GM19238 (cell line): Measurements from ENCODE around the gene FGD6.
"Not testable (repeated sequence)": the region's sequence is repeated elsewhere in the genome, so short reads cannot be mapped to it uniquely, and the experiment has no call there.

Experiments
- DNase-seq: peaks from one replicate; pipeline ENCODE4 v3.0.0; 2011; ENCODE audit warnings: low spot score; ENCODE audit not compliant: insufficient read length

The FGD6 gene

DNA sequence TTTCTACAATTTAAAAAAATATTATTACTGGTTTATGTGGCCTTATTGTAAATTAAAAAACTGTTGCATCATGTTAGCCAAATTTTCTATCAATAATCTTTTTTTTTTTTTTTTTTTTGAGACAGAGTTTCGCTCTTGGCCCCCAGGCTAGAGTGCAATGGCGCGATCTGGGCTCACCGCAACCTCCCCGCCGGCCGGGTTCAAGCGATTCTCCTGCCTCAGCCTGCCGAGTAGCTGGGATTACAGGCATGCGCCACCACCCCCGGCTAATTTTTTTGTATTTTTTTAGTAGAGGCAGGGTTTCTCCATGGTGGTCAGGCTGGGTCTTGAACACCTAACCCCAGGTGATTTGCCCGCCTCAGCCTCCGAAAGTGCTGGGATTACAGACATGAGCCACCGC is 16.9 kb upstream of the FGD6 start:
- not testable (repeated sequence) for DNase-seq

DNA sequence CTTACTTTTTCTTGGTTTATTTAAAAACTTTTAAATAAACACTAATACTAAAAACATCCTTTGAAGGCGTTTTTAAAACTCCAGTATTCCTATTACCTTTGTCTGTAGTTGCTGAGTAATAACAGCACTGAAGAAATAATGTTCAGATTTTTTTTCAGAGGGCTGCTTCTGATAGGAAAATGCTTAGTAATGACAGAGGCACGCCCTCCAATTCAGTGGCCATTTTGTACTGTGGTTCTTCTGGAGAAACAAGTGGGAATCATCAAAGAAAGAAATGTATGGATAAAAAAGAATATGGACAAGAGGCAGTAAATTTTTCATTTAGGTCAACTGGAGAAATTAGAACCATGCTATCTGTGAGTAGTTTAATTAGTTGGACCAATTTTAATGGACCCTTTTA is 13.9 kb upstream of the FGD6 start:
- no peak for DNase-seq

DNA sequence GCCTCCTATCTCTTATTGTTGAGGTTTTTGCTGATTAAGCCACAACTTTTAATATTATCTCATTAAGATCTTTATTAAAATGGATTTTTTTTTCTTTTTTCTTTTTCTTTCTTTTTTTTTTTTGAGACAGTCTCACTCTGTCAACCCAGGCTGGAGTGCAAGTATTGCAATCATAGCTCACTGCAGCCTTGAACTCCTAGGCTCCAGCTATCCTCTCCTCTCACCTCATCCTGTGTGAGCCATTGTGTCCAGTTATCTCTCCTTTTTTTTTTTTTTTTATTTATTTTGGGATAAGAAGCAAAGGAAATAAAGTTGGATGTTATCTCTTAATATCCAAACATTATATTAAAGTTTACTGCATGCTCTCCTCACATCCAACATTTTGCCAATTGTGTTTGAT is 13.0 kb upstream of the FGD6 start:
- DNase-seq, result no peak

DNA sequence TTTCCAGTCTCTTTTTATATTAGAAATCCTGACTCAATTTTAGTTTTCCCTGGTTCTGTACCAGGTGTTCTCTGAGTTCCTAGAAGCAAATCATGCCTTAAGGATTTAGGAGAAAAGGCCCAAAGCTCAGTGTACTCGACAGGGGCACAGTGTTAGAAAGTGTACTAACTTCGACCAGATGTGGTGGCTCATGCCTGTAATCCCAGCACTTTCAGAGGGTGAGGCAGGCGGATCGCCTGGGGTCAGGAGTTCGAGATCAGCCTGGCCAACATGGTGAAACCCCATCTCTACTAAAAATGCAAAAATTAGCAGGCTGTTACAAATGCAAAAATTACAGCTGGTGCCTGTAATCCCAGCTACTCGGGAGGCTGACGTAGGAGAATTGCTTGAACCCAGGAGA is 12.4 kb upstream of the FGD6 start:
- DNase-seq, result no peak

DNA sequence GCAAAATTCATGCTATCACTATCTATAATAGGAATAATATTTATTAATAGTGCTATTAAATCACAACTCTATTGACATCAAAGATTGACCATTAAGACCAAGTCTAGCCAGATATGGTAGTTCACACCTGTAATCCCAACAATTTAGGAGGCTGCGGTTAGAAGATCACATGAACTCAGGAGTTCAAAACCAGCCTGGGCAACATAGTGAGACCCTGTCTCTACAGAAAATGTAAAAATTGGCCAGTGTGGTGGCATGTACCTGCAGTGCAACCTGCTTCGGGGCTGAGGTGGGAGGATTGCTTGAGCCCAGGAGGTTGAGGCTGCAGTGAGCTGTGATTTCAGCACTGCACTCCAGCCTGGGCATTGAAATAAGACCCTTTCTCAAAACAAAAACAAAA is 11.3 kb upstream of the FGD6 start:
- DNase-seq, result no peak

DNA sequence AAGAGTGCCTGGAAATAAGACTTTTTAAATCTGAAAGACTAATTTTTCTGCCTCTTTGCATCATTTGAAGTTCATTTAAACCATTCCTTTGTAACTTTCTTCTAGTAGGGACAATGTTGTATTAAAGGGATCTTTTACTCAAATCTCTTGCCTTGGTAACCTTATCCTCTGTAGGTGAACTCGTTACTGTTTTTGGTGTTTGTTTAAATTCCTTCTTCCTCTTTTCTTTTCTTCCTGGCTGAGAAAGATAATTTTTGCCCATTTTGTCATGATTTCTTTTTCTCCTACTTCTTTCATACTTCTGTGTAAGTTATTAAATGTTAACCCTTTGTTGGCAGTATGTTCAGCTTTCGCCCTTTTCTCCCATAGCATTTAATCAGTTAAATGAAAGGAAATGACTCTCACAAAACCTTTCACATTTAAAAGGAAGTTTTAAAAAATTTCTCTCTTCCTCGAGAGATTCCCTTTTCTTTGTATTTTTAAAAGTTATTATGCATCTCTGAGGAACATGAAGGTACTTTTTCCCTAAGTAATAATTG is 10.6 kb upstream of the FGD6 start:
- no peak for DNase-seq

DNA sequence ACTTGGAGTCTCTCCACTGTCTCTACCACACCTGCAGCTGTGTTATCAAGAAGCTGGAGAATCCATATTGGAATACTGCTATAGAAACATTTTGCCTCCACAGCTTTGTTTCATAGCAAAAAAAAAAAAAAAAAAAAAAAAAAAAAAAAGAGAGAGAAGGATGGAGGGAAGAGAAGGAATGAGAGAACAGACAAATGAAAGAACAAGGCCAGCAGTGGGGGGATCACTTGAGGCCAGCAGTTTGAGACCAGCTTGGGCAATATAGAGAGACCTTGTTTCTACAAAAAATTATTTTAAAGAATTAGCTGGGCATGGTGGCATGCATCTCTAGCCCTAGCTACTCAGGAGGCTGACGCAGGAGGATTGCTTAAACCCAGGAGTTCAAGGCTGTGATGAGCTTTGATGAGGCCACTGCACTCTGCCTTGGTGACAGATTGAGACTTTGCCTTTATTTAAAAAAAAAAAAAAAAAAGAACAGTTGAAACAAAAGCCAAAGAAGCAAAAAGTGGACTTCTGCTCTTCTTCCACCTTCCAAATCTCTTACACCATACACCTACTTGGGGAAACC is 8.5 kb upstream of the FGD6 start:
- no peak for DNase-seq

DNA sequence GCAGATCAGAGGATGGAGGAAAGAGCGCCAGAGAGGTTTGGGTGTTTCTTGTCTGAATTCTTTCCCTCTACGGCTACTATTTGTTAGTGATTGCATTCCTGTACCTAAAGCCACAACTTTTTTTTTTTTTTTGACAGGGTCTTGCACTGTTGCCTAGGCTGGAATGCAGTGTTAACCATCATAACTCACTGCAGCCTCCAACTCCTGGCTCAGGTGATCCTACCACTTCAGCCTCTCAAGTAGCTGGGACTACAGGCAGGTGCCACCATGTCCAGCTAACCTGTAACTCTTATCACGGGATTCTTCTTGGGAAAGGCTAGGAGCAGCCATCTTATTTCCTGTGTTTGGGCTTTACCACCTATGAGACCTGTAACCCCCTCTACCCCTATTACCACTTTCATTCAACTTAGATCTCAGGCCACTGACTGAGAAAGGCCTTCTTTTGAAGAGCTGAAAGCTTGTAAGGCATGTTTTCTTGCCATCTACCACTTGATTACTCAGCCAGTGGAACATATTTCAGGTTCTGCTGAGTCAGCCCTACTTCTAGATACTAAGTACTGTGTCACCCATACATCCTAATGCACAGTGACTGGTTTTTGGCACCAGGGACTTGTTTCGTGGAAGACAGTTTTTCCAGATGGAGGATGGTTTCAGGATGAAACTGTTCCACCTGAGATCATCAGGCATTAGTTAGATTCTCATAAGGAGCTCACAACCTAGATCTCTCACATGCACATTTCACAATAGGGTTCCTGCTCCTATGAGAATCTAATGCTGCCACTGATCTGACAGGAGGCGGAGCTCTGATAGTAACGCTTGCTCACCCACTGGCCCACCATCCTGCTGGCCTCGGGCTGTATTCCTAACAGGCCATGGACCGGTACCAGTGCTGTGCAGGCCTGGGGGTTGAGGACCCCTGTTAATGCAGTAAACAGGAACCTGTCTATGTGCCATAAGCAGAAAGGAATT is 7.2 kb upstream of the FGD6 start:
- DNase-seq, result no peak

DNA sequence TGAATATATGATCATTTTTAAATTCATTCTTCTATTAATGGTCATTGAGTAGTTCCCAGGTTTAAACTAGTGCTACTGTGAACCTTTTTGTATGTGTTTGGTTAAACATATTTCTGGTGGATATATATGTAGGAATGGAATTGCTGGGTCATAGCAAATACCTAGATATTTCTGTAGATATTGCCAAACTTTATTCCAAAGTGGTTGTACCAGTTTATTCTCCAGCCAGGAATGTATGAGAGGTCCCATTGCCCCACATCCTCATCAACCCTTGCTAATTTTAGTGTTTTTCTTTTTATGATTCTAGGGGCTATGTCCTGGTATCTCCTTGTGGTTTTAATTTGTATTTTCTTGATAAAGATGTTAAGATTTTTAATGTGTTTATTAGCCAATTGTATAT is 3.5 kb upstream of the FGD6 start:
- no peak for DNase-seq

DNA sequence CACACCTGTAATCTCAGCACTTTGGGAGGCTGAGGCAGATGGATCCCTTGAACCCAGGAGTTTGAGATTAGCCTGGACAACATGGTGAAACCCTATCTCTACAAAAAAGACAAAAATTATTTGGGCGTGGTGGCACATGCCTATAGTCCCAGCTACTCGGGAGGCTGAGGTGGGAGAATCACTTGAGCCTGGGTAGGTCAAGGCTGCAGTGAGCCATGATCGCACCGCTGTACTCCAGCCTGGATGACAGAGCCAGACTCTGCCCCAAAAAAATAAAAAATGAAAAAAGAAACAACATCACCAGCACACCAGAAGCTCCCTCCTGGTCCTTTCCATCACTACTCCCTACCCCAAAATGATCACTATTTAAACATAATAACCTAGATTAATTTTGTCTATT is 2.9 kb upstream of the FGD6 start:
- DNase-seq, result no peak

DNA sequence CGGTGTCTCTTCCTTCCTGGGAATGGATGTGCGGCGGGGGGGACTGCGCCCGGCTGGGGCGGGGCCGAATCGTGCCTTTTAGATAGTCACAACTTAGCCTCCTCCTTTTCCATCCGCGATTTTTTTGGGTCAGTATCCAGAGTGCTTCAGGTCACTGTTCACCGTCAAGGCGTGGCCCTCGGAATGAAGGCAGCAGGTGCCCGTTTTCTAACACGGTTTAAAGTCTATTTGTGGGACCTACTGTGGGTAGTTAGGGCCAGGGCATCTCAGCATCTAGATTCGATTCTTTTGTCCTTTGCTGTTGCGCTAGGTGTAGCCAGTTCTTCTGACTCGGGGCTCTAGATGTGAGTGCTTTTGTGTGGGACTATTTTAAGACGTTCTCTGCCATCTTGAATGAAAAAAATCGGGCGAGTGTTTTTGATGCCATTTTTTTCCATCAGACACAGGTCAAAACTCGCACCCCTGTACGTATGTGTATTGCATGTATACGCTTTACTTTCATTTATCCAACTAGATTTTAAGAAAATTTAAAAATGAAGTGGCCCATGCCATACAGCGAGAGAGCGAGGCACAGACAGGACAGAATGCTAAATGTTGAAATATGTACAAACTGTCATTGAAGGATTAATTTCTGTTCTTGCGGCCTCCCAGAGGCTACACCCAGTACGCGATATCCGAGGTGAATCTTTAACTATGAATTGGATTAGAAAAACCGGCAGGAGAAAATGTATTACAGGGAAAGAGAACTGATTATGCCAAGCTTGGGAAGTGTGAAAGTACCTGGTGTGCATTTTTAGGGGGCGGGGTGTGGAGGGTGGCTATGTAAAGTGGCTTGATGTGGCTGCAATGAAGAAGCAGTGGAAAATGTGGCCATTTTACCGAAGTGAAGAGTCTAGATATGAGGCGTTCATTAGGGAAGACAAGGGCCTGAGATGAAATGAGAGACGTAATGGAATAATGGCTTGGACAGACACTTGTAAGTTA is 1.2 kb upstream of the FGD6 start:
- no peak for DNase-seq

DNA sequence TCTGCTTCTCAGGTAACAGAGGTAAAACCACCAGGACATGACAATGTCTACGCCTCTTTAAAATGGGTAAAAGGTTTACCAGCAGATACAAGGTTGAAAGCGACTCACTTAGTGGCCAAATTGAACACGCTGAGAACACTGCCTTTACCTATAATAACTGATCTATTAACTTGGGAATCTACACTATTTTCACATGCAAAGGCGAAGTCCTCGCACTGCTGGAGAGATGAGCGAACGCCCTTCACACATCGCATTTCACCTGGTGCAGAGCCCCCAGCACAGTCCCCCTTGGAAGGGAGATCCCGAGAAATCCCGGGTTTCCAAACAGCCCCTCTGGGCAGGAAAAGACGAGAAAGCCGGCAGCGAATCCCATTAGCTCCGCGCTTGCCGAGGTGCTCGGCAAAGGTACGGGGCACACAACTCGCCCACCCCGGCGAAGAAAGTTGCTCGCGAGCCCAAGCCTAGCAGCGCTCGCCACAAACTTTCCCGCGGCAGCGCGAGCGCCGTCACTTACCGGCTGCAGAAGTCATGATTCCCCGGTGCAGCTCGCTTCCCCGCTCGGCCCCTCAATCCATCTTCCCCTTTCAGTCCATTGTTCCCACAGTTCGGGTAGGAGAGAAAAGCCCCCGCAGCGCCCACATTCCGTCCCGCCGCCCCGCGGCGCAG is 423 bp downstream of the FGD6 start:
- DNase-seq, result no peak

DNA sequence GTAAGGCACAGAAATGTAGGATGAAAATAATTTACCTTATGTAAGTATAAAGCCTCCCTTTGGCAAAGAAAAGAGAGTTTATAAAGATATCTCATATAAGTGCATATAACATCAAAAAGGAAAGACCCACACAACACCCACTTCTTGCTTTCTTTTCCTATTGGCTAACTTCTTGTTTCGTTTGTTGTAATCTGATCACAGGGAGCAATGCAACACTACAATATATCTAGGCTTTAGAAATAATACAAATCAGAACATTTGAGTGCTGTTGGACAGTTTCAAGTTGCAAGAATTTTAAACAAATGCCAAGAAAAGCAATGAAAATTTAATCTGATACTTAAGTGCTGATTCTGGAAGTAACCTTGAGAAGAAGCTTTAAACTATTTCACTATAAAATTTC is 1.3 kb downstream of the FGD6 start:
- no peak for DNase-seq

DNA sequence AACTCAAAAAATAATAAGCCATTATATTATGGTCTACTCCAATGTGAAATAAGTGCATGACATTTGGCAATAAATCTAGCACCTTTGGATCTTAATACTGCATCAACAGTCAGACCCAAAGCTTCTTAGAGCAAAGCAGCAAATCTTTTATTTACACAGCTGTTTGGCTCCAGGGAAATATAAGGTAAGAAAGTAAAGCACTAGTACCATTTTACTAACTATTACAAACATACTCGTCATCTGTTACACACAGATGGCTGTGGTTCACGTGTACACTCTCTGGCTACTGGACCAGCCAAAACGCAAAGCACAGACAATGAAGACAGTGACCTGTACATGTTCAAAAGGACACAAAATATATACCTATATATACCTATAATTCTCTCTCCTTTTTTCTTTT is 2.8 kb downstream of the FGD6 start:
- DNase-seq, result no peak

DNA sequence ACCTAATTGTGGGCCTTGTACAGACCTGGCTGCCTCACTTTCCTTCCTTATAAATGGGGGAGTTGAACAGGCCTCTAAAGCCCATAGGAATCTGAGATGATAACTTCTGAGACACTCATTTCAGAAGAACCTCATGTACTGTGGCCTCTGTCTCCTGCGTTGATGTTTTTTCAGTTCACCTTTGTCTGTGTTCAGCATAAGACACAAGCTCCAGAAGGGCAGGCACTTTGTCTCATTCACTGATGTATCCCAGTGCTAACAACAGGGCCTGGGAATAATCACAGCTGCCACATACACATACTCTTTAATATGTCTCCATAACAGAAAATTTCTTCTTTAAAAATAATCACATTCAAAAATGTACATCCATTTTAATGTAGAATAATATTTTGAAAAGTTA is 3.3 kb downstream of the FGD6 start:
- DNase-seq, result no peak

DNA sequence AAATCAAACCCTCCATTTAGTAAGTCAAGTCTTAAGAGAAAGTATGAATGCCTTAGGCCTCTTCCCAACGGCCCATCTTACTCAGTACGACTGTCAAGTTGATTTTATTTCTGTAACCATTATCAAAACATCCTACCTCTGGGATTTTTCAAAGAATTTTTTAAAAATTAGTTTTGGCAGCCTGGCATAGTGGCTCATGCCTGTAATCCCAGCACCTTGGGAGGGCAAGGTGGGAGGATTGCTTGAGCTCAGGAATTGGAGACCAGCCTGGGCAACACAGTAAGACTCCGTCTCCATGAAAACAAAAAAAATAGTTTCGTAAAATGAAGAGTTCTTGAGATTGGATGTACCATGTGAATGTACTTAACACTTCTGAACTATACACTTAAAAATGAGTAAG is 4.1 kb downstream of the FGD6 start:
- no peak for DNase-seq

DNA sequence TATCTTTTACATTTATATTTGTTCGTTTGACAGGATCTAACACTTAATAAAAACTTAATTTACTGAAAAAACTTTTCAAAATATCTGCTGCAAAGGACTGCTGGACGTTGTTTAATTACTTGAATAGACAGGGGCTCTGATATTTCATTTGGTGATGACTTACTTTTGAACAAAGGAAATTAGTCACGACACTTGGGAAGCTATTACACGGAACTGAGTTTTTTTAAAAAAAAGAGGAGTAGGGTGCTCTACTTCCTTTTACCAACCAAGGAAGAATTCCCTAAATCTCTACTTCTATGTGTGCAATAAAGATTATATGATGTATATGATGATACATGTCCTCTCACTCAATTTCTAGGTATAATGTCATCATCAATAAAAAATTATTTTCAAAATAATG is 4.7 kb downstream of the FGD6 start:
- no peak for DNase-seq

DNA sequence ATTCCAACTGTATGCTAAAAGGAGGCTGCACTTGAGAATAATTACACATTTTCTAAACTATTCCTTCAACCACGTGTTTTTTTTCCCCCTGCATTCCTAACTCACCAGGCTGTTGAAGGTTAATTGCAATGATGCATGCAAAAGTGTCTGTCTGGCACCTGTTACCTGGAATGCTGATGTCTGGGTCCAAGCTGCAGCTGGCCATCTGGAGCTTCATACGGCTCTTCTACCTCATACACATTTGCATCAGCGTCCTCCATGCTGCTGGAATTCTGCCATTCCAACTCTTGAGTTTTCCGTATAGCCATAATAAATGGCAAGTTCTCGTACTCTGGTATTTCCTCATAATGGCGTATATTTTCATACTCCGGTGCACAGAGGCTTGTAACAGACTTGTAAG is 8.6 kb downstream of the FGD6 start:
- no peak for DNase-seq

DNA sequence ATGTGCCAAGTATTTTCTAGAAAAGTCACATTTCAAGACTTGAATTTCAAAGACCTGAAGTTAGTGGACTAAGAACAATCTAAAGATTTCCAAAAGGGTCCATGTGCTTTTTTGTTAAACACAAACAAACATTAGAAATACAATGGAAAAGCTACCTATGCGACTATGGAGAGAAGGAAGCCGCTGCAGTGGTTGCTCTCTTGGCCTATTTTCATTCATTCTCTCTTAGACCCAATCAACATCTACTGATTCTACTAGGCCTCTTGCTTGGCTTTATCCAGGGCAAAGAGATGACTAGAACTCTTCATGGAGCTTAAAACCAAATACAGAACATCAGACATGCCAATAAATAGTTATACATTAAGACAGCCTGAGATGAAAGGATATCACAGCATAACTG is 9.9 kb downstream of the FGD6 start:
- no peak for DNase-seq

DNA sequence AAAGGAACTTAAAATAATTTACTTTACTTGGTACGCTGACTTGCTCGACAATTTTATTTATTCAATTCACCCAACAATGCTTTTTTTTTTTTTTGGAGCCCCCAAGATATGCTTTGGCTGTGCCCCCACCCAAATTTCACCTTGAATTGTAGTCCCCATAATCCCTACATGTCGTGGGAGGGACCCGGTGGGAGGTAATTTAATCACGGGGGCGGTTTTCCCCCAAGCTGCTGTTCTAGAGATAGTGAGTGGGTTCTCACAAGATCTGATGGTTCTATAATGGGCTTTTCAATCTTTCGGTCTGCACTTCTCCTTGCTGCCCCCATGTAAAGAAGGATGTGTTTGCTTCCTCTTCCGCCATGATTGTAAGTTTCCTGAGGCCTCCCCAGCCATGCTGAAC is 10.4 kb downstream of the FGD6 start:
- no peak for DNase-seq

DNA sequence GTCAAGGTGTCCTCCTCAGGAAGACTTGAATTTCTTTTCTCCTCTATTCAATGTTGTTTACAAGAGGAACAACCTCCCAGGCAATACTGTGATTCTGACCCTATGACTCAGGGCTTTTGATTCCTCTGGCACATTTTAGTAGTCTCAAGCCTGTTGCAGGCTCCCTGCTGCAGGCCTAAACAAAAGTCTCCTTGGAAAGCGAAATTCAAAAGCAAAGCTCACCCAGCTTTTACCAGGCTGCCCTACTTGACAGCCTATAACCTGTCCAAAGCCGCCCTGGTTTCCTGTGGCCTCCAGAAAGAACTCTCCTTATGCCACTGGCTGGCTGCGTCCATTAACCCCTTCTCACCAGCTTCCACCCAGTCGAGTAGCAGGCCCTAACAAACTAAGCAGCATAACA is 11.6 kb downstream of the FGD6 start:
- no peak for DNase-seq
